HL-60 (cell line): ENCODE data around the gene SZT2.

Experiments
- DNase-seq, 2 experiments: peaks; one replicate each; pipeline ENCODE4 v3.0.0-alpha.2; 2010 to 2020; ENCODE audit warnings: low read depth in 1 of 2, low spot score in 1 of 2
- H3K27ac ChIP-seq: fragments of 250-450 bp; sonication (Bioruptor Pico); replicated peaks from 2 replicates; pipeline ENCODE4 v1.5.1; 2020; ENCODE audit warnings: mild to moderate bottlenecking, moderate library complexity
- H3K27me3 ChIP-seq: fragments of 250-450 bp; sonication (Bioruptor Pico); 2 replicates; pipeline ENCODE4 v1.5.1; 2021; ENCODE audit warnings: mild to moderate bottlenecking, moderate library complexity; ENCODE audit not compliant: insufficient read depth, poor library complexity, severe bottlenecking
- H3K4me3 ChIP-seq: replicated peaks from 2 replicates; pipeline ENCODE4 v1.5.1; 2011; ENCODE audit warnings: mild to moderate bottlenecking, control low read depth, low read length; ENCODE audit not compliant: insufficient read depth
- GABPA ChIP-seq: IDR thresholded peaks from 2 replicates; pipeline ENCODE4 v1.6.1; 2012; ENCODE audit warnings: low read depth
- POLR2AphosphoS5 ChIP-seq: IDR thresholded peaks from 2 replicates; pipeline ENCODE4 v1.6.1; 2012; ENCODE audit warnings: low read depth
- SPI1 ChIP-seq: IDR thresholded peaks from 2 replicates; pipeline ENCODE4 v1.6.1; 2012; ENCODE audit warnings: low read depth, mild to moderate bottlenecking, borderline replicate concordance
- TF ChIP-seq, protein P1 (sequence below): IDR thresholded peaks from one replicate; pipeline ENCODE4 v1.5.1; 2011; ENCODE audit warnings: low read length, control low read depth, inconsistent platforms; ENCODE audit not compliant: insufficient read depth
- TF ChIP-seq, protein P2 (sequence below): IDR thresholded peaks from 2 replicates; pipeline ENCODE4 v1.6.1; 2012; ENCODE audit warnings: low read depth; ENCODE audit not compliant: insufficient replicate concordance

SZT2 gene

DNA sequence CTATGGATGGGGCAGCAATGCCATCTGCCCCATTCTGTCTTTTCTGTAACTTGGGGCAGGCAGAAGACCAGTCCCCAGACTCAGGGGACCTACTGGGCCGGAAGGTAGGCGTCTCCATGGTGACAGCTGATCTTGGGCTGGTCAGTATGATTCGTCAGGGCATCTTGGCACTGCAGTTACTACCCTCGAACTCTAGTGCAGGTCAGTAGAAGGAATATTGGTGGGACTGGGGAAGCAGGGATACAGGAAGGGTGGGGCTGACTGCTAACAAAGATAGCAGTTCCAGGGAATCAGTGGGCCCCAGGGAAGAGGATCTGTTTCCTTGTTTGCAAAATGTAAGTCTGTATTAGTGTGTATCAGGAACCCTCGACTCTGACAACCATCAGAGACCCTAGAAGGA, 26.2 kb downstream of the SZT2 start:
- no peak overlapping the region for H3K4me3 ChIP-seq
- TF ChIP-seq GABPA (no peak), SPI1 (no peak), POLR2AphosphoS5 (no peak)
- TF ChIP-seq, protein P1, sequence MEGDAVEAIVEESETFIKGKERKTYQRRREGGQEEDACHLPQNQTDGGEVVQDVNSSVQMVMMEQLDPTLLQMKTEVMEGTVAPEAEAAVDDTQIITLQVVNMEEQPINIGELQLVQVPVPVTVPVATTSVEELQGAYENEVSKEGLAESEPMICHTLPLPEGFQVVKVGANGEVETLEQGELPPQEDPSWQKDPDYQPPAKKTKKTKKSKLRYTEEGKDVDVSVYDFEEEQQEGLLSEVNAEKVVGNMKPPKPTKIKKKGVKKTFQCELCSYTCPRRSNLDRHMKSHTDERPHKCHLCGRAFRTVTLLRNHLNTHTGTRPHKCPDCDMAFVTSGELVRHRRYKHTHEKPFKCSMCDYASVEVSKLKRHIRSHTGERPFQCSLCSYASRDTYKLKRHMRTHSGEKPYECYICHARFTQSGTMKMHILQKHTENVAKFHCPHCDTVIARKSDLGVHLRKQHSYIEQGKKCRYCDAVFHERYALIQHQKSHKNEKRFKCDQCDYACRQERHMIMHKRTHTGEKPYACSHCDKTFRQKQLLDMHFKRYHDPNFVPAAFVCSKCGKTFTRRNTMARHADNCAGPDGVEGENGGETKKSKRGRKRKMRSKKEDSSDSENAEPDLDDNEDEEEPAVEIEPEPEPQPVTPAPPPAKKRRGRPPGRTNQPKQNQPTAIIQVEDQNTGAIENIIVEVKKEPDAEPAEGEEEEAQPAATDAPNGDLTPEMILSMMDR: no peak
- TF ChIP-seq, protein P2, sequence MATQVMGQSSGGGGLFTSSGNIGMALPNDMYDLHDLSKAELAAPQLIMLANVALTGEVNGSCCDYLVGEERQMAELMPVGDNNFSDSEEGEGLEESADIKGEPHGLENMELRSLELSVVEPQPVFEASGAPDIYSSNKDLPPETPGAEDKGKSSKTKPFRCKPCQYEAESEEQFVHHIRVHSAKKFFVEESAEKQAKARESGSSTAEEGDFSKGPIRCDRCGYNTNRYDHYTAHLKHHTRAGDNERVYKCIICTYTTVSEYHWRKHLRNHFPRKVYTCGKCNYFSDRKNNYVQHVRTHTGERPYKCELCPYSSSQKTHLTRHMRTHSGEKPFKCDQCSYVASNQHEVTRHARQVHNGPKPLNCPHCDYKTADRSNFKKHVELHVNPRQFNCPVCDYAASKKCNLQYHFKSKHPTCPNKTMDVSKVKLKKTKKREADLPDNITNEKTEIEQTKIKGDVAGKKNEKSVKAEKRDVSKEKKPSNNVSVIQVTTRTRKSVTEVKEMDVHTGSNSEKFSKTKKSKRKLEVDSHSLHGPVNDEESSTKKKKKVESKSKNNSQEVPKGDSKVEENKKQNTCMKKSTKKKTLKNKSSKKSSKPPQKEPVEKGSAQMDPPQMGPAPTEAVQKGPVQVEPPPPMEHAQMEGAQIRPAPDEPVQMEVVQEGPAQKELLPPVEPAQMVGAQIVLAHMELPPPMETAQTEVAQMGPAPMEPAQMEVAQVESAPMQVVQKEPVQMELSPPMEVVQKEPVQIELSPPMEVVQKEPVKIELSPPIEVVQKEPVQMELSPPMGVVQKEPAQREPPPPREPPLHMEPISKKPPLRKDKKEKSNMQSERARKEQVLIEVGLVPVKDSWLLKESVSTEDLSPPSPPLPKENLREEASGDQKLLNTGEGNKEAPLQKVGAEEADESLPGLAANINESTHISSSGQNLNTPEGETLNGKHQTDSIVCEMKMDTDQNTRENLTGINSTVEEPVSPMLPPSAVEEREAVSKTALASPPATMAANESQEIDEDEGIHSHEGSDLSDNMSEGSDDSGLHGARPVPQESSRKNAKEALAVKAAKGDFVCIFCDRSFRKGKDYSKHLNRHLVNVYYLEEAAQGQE: no peak
- no peak overlapping the region for H3K27ac ChIP-seq
- no peaks in the 10 kb centered on the region for H3K27me3 ChIP-seq
- no peak for DNase-seq

DNA sequence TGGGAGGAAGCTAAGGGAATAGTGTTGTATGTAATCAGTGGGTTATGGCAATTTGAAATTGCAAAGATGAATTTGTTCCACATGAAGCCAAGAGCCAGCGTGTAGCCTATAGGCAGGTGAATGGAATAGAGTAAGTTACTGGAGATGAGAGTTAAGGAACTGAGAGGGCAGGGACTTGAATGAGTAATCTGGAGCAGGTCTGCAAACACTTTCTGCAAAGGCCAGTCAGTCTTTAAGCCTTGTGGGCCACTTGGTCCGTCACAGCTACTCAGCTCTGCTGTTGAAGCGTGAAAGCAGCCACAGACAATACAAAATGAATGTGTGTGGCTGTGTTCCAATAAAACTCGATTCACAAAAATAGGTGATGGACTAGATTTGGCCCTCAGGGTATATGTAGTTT, 29.2 kb downstream of the SZT2 start:
- Histone ChIP-seq H3K4me3 (no peak overlapping the region), H3K27me3 (no peaks in the 10 kb centered on the region), H3K27ac (no peak overlapping the region)
- no peak for DNase-seq
- TF ChIP-seq POLR2AphosphoS5: no peak
- TF ChIP-seq, protein P2: no peak
- TF ChIP-seq GABPA: no peak
- TF ChIP-seq, protein P1: no peak
- no peak for TF ChIP-seq SPI1

DNA sequence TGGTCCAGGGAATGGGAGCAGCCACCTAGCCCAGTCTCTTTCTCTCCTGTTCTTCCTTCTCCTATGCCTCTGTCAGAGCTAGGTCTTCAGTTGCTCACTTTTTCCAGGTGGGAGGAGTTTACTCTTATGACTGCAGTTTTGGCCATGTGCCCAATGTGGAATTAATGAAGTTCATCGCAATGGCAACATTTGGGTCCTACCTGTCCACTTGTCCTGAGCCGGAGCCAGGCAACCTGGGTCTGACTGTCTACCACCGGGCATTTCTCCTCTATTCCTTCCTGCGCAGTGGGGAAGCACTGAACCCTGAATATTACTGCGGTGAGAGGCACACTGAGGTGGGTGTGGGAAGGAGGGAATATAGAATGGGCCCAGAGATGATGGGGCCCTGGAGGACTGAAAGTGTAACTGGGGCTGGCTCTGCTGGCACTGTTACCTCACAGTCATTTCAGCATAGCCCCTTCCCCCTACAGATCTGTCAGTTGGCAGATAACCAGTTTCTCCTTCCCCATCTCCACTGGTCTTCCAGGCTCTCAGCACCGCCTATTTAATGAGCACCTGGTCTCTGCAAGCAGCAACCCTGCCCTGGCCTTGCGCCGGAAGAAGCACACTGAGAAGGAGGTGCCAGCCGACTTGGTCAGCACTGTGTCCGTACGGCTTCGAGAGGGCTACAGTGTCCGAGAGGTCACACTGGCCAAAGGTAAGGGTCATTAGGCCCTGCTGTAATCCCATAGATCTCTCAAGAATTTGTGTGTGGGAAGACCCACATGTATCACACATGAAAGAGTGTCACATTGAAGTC, 30.1 kb downstream of the SZT2 start:
- no peak overlapping the region for H3K27ac ChIP-seq
- TF ChIP-seq SPI1 (no peak), POLR2AphosphoS5 (no peak)
- TF ChIP-seq, protein P1: no peak
- DNase-seq: no peak
- no peak overlapping the region for H3K4me3 ChIP-seq
- no peaks in the 10 kb centered on the region for H3K27me3 ChIP-seq

DNA sequence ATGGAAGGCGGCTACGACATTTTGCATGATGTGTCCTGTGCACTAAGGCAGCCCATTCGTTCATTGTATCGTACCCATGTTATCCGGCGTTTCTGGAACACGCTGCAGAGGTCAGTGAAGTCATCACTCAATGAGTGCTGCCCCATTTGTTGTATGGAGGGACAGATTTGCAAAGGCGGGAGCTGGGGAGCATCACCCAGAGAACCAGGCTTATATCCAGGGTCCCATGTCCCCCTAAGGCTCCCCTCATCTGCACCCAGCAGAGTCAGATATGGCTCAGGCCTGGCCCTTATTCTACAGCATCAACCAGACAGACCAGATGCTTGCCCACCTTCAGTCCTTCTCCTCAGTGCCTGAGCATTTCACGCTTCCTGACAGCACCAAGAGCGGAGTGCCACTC, 31.2 kb downstream of the SZT2 start:
- no peak overlapping the region for H3K4me3 ChIP-seq
- H3K27ac ChIP-seq: no peak overlapping the region
- no peak for DNase-seq
- TF ChIP-seq, protein P2: no peak
- TF ChIP-seq SPI1 (no peak), POLR2AphosphoS5 (no peak), GABPA (no peak)
- TF ChIP-seq, protein P1: no peak
- H3K27me3 ChIP-seq: no peaks in the 10 kb centered on the region
